Measurements from ENCODE around the gene DRP2. TPM values are rescaled to one million over a fixed set of nuclear protein-coding genes. Genes with fewer than 3 reads are reported as not detected.
"Not testable (repeated sequence)": the region's sequence is repeated elsewhere in the genome, so short reads cannot be mapped to it uniquely, and the experiment has no call there.

DRP2 gene
- total RNA-seq (under 1 TPM in 2 of 5 experiments, not detected in 3; 0.08 to 0.58 TPM), polyA plus RNA-seq (not detected), total RNA-seq (not detected)

DNA sequence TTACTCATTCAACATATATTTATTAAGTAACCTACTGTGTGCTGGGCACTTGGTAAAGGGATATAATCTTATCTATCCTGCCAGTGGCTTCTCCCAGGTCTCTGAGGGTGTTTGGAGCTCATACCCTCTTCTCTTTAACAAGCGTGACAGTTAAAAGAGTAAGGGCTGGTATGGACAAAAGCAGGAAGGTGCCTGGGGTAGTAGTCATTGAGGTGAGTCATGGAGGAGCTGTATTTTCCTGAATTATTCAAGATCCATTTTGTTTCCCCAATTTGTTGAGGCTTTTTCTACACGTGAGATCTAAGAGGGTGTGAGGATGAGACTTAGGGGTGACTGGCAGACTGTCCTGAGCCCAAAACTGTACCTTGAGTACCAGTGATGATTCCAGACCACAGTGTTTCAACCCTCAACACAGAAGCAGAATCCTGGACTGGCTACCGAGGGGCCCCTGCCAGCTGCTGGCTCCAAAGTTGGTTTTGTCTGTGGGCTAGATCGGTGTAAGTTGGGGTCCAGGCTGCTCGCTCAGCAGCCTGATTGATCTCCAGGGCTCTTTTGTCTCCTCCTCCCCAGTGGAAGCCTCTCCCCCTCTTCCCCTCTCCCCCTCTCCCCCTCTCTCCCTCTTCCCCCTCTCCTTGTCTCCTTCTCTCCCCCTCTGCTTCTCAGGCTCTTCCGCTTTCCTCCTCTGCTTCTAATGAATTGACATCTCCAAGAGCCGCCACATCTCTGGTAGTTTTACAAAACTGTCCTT, at the start of gene DRP2:
Gene DRP2, plus strand, starts transcription at position 671 of the 748 bp plus-strand sequence. CDS start 11,862 bp downstream, outside the sequence.
- POLR2A ChIA-PET = no interaction called here
- Histone ChIP-seq H3K27ac (ENCODE audit: low read depth, low read length) (no peak within 1 kb of the TSS), H3K9me3 (ENCODE audit: control insufficient read depth in 2 of 3, low read length in 3 of 3) (no peaks in the 10 kb centered on the region), H3K4me3 (ENCODE audit: low read length) (no peak within 1 kb of the TSS), H3K27me3 (ENCODE audit: control insufficient read depth in 2 of 2, insufficient read depth in 2 of 2, low read length in 2 of 2) (no peaks in the 10 kb centered on the region), H3K36me3 (ENCODE audit: control insufficient read depth in 2 of 3, insufficient read depth in 3 of 3, low read length in 3 of 3) (no peaks in the 10 kb centered on the region), H3K4me1 (ENCODE audit: control insufficient read depth in 2 of 2, insufficient read depth in 2 of 2, low read length in 2 of 2) (no peaks in the 10 kb centered on the region)
- Mint-ChIP-seq H3K36me3 (no peaks in the 10 kb centered on the region), H3K4me3 (peak within 1 kb of the TSS in 5 of 10 donors; percentile 14 to 59 (median 47)), H3K27me3 (peaks cover 0 to 3% (median 0%) of the 10 kb centered on the region in 5 donors), H3K4me1 (peaks cover 0 to 44% (median 29%) of the 10 kb centered on the region in 7 donors), H3K27ac (peak within 1 kb of the TSS in 5 of 9 donors; percentile 19 to 75 (median 71)), H3K9me3 (no peaks in the 10 kb centered on the region)
- CTCF ChIA-PET = no interaction called here
- intact Hi-C loops (cut with micrococcal nuclease) = no loop called here
- DNase-seq (no peak), ATAC-seq (no peak)

GRCh38 chrX:101171883-101172400, 47.6 kb upstream of the DRP2 start:
- no peak for ATAC-seq
- no peaks in the 10 kb centered on the region for H3K36me3 ChIP-seq (ENCODE audit: control insufficient read depth in 2 of 3, insufficient read depth in 3 of 3, low read length in 3 of 3)
- no peaks in the 10 kb centered on the region for H3K4me1 Mint-ChIP-seq
- H3K27ac ChIP-seq (ENCODE audit: low read depth, low read length) = no peak overlapping the region
- H3K4me3 Mint-ChIP-seq = no peak overlapping the region
- DNase-seq = no peak
- no peak overlapping the region for H3K4me3 ChIP-seq (ENCODE audit: low read length)
- no peaks in the 10 kb centered on the region for H3K4me1 ChIP-seq (ENCODE audit: control insufficient read depth in 2 of 2, insufficient read depth in 2 of 2, low read length in 2 of 2)
- peaks cover 0 to 6% (median 0%) of the 10 kb centered on the region in 11 donors for H3K9me3 Mint-ChIP-seq
- no peaks in the 10 kb centered on the region for H3K27me3 ChIP-seq (ENCODE audit: control insufficient read depth in 2 of 2, insufficient read depth in 2 of 2, low read length in 2 of 2)
- ChIA-PET POLR2A (no interaction called here), CTCF (no interaction called here)
- H3K27me3 Mint-ChIP-seq = no peaks in the 10 kb centered on the region
- intact Hi-C loops (cut with micrococcal nuclease) = no loop called here
- H3K27ac Mint-ChIP-seq = no peak overlapping the region
- no peaks in the 10 kb centered on the region for H3K9me3 ChIP-seq (ENCODE audit: control insufficient read depth in 2 of 3, low read length in 3 of 3)
- no peaks in the 10 kb centered on the region for H3K36me3 Mint-ChIP-seq

GRCh38 chrX:101176439-101176838, 43.1 kb upstream of the DRP2 start:
- H3K4me3 ChIP-seq (ENCODE audit: low read length) = no peak overlapping the region
- intact Hi-C loops (cut with micrococcal nuclease) = no loop called here
- CTCF ChIA-PET = no interaction called here
- POLR2A ChIA-PET = no interaction called here
- no peak overlapping the region for H3K27ac ChIP-seq (ENCODE audit: low read depth, low read length)
- H3K9me3 ChIP-seq (ENCODE audit: control insufficient read depth in 2 of 3, low read length in 3 of 3) = no peaks in the 10 kb centered on the region
- H3K27ac Mint-ChIP-seq = no peak overlapping the region
- H3K4me3 Mint-ChIP-seq = no peak overlapping the region
- no peaks in the 10 kb centered on the region for H3K27me3 Mint-ChIP-seq
- H3K4me1 ChIP-seq (ENCODE audit: control insufficient read depth in 2 of 2, insufficient read depth in 2 of 2, low read length in 2 of 2) = no peaks in the 10 kb centered on the region
- H3K4me1 Mint-ChIP-seq = no peaks in the 10 kb centered on the region
- no peak for ATAC-seq
- peaks cover 0 to 6% (median 0%) of the 10 kb centered on the region in 11 donors for H3K9me3 Mint-ChIP-seq
- no peaks in the 10 kb centered on the region for H3K27me3 ChIP-seq (ENCODE audit: control insufficient read depth in 2 of 2, insufficient read depth in 2 of 2, low read length in 2 of 2)
- no peaks in the 10 kb centered on the region for H3K36me3 Mint-ChIP-seq
- H3K36me3 ChIP-seq (ENCODE audit: control insufficient read depth in 2 of 3, insufficient read depth in 3 of 3, low read length in 3 of 3) = no peaks in the 10 kb centered on the region
- DNase-seq = no peak

DNA sequence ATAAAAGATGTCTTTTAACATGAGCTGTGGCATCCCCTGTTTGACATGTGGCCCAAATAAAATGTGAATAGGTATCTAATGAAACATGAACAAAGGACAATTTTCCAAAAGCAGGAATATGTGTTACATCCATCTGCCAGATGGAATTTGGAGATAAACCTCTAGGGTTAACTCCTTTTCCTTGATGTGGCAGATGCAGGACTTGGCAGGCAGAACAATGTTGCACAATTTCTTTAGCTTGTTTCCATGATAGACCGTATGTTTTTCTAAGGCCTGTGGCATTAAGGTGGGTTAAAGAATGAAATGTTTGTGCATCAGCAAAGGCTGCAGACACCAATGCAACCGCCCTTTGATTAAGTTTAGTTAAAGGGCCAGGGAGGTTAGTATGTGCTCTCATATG, 34.7 kb upstream of the DRP2 start:
- H3K4me3 ChIP-seq (ENCODE audit: low read length); ATAC-seq; DNase-seq; H3K4me1 ChIP-seq (ENCODE audit: control insufficient read depth in 2 of 2, insufficient read depth in 2 of 2, low read length in 2 of 2); intact Hi-C loops (cut with micrococcal nuclease); POLR2A ChIA-PET; H3K27me3 Mint-ChIP-seq; H3K4me1 Mint-ChIP-seq; H3K36me3 Mint-ChIP-seq; H3K27me3 ChIP-seq (ENCODE audit: control insufficient read depth in 2 of 2, insufficient read depth in 2 of 2, low read length in 2 of 2); CTCF ChIA-PET; H3K36me3 ChIP-seq (ENCODE audit: control insufficient read depth in 2 of 3, insufficient read depth in 3 of 3, low read length in 3 of 3); H3K9me3 ChIP-seq (ENCODE audit: control insufficient read depth in 2 of 3, low read length in 3 of 3); H3K9me3 Mint-ChIP-seq; H3K27ac ChIP-seq (ENCODE audit: low read depth, low read length); H3K4me3 Mint-ChIP-seq; H3K27ac Mint-ChIP-seq: not testable (repeated sequence)

GRCh38 chrX:101187961-101188360, 31.6 kb upstream of the DRP2 start:
- H3K27ac Mint-ChIP-seq; POLR2A ChIA-PET; H3K27me3 ChIP-seq (ENCODE audit: control insufficient read depth in 2 of 2, insufficient read depth in 2 of 2, low read length in 2 of 2); H3K4me3 Mint-ChIP-seq; H3K9me3 Mint-ChIP-seq; H3K36me3 Mint-ChIP-seq; H3K9me3 ChIP-seq (ENCODE audit: control insufficient read depth in 2 of 3, low read length in 3 of 3); intact Hi-C loops (cut with micrococcal nuclease); H3K4me1 ChIP-seq (ENCODE audit: control insufficient read depth in 2 of 2, insufficient read depth in 2 of 2, low read length in 2 of 2); DNase-seq; H3K4me3 ChIP-seq (ENCODE audit: low read length); H3K36me3 ChIP-seq (ENCODE audit: control insufficient read depth in 2 of 3, insufficient read depth in 3 of 3, low read length in 3 of 3); H3K4me1 Mint-ChIP-seq; ATAC-seq; CTCF ChIA-PET; H3K27ac ChIP-seq (ENCODE audit: low read depth, low read length): not testable (repeated sequence)
- peaks cover 9 to 18% (median 11%) of the 10 kb centered on the region in 5 donors for H3K27me3 Mint-ChIP-seq

DNA sequence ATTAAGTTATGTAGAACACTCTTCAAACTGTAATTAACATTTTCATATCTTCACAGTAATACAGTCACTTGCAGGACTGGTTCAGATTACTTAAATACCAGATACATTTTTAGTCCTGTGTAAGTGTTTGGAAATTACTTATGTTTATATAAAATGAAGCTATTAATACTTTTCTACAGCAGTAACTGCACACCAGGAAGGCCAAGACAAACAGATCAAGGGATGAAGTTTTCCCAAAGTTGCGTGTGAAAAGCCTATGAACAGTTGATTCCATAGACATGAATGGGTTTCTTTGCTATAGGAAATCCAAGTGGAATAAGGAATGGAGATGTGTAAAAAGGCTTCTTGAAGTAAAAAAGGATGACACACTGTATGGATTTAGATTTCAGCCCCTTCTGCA, 28.9 kb upstream of the DRP2 start:
- DNase-seq = no peak
- peaks cover 0 to 2% (median 0%) of the 10 kb centered on the region in 11 donors for H3K9me3 Mint-ChIP-seq
- H3K36me3 ChIP-seq (ENCODE audit: control insufficient read depth in 2 of 3, insufficient read depth in 3 of 3, low read length in 3 of 3) = no peaks in the 10 kb centered on the region
- H3K27me3 ChIP-seq (ENCODE audit: control insufficient read depth in 2 of 2, insufficient read depth in 2 of 2, low read length in 2 of 2) = no peaks in the 10 kb centered on the region
- H3K36me3 Mint-ChIP-seq = peaks cover 0 to 2% (median 0%) of the 10 kb centered on the region in 5 donors
- no peaks in the 10 kb centered on the region for H3K4me1 ChIP-seq (ENCODE audit: control insufficient read depth in 2 of 2, insufficient read depth in 2 of 2, low read length in 2 of 2)
- peaks cover 0 to 3% (median 0%) of the 10 kb centered on the region in 7 donors for H3K4me1 Mint-ChIP-seq
- H3K4me3 ChIP-seq (ENCODE audit: low read length) = no peak overlapping the region
- no peak for ATAC-seq
- ChIA-PET POLR2A (no interaction called here), CTCF (no interaction called here)
- intact Hi-C loops (cut with micrococcal nuclease) = no loop called here
- peaks cover 10 to 27% (median 14%) of the 10 kb centered on the region in 5 donors for H3K27me3 Mint-ChIP-seq
- H3K4me3 Mint-ChIP-seq = no peak overlapping the region
- H3K27ac ChIP-seq (ENCODE audit: low read depth, low read length) = no peak overlapping the region
- no peaks in the 10 kb centered on the region for H3K9me3 ChIP-seq (ENCODE audit: control insufficient read depth in 2 of 3, low read length in 3 of 3)
- H3K27ac Mint-ChIP-seq = no peak overlapping the region

- H3K4me1 ChIP-seq (ENCODE audit: control insufficient read depth in 2 of 2, insufficient read depth in 2 of 2, low read length in 2 of 2) = no peaks in the 10 kb centered on the region
- peak overlapping the region in 1 of 10 donors; percentile 42 for H3K4me3 Mint-ChIP-seq
- DNase-seq = no peak
- no peaks in the 10 kb centered on the region for H3K9me3 ChIP-seq (ENCODE audit: control insufficient read depth in 2 of 3, low read length in 3 of 3)
- peaks cover 0 to 2% (median 0%) of the 10 kb centered on the region in 11 donors for H3K9me3 Mint-ChIP-seq
- H3K4me3 ChIP-seq (ENCODE audit: low read length) = no peak overlapping the region
- intact Hi-C loops (cut with micrococcal nuclease) = no loop called here
- no peak overlapping the region for H3K27ac Mint-ChIP-seq
- H3K36me3 ChIP-seq (ENCODE audit: control insufficient read depth in 2 of 3, insufficient read depth in 3 of 3, low read length in 3 of 3) = no peaks in the 10 kb centered on the region
- H3K27ac ChIP-seq (ENCODE audit: low read depth, low read length) = no peak overlapping the region
- peaks cover 0 to 3% (median 0%) of the 10 kb centered on the region in 7 donors for H3K4me1 Mint-ChIP-seq
- ATAC-seq = no peak
- POLR2A ChIA-PET = no interaction called here
- H3K27me3 ChIP-seq (ENCODE audit: control insufficient read depth in 2 of 2, insufficient read depth in 2 of 2, low read length in 2 of 2) = no peaks in the 10 kb centered on the region
- H3K36me3 Mint-ChIP-seq = peaks cover 0 to 2% (median 0%) of the 10 kb centered on the region in 5 donors
- CTCF ChIA-PET = no interaction called here
- H3K27me3 Mint-ChIP-seq = peaks cover 10 to 27% (median 14%) of the 10 kb centered on the region in 5 donors
These were observed 28.3 kb upstream of the DRP2 start for GRCh38 chrX:101191217-101191750.
